IMR-90 (cell line): ENCODE measurements around the gene PALM2AKAP2. TPM values are rescaled to one million over a fixed set of nuclear protein-coding genes. Genes with fewer than 3 reads are reported as not detected.

ENCODE experiments used
- ATAC-seq: fragments of 200-7000 bp; cut with Tn5 transposase; 2 replicates; pipeline ENCODE4 v1.9.1; 2020; ENCODE audit warnings: low read depth, mild to moderate bottlenecking, moderate library complexity
- BruUV-seq: library from RNA; stranded (reverse); fragments of 400-500 nt; replicated peaks from 2 replicates; lab custom pipeline; 2021; lab: Mats Ljungman, UMichigan
- CTCF ChIA-PET: fragments of 300-600 bp; formaldehyde crosslinking; extraction: SDS; loops from one replicate; lab custom pipeline; 2021; ENCODE audit warnings: antibody characterized with exemption; lab: Yijun Ruan, JAX
- POLR2A ChIA-PET: fragments of 300-600 bp; sonication (Branson Sonifier 250); formaldehyde crosslinking; loops from one replicate; lab custom pipeline; 2022; ENCODE audit warnings: antibody characterized with exemption; ENCODE audit not compliant: unreplicated experiment; lab: Charles Lee
- DNase-seq: peaks from one replicate; pipeline ENCODE4 v3.0.0; 2013
- H2AFZ ChIP-seq: replicated peaks from 2 replicates; pipeline ENCODE3; 2013; ENCODE audit warnings: low read length, mild to moderate bottlenecking; ENCODE audit not compliant: poor library complexity
- H2AK5ac ChIP-seq: 2 replicates; pipeline ENCODE4 v1.6.1; 2013; ENCODE audit warnings: low read depth, low read length, inconsistent platforms
- H2AK9ac ChIP-seq: replicated peaks from 2 replicates; pipeline ENCODE3; 2013; ENCODE audit warnings: mild to moderate bottlenecking, low read depth, low read length, moderate library complexity; ENCODE audit not compliant: poor library complexity
- H2BK120ac ChIP-seq: 2 replicates; pipeline ENCODE4 v1.6.1; 2013; ENCODE audit warnings: low read depth, low read length, inconsistent platforms
- H2BK15ac ChIP-seq: 3 replicates; pipeline ENCODE4 v1.6.1; 2013; ENCODE audit warnings: low read depth, low read length, inconsistent platforms
- H2BK20ac ChIP-seq: 2 replicates; pipeline ENCODE4 v1.6.1; 2013; ENCODE audit warnings: low read depth, mild to moderate bottlenecking, inconsistent platforms, low read length, moderate library complexity
- H2BK5ac ChIP-seq: 2 replicates; pipeline ENCODE4 v1.6.1; 2013; ENCODE audit warnings: mild to moderate bottlenecking, low read depth, low read length, inconsistent platforms; ENCODE audit not compliant: poor library complexity, severe bottlenecking
- H3K14ac ChIP-seq: replicated peaks from 2 replicates; pipeline ENCODE4 v1.6.1; 2013; ENCODE audit warnings: low read depth, low read length, inconsistent platforms
- H3K18ac ChIP-seq: 2 replicates; pipeline ENCODE4 v1.6.1; 2013; ENCODE audit warnings: low read depth, low read length, control low read depth
- H3K23ac ChIP-seq: 2 replicates; pipeline ENCODE4 v1.6.1; 2013; ENCODE audit warnings: low read depth, low read length, inconsistent platforms
- H3K27ac ChIP-seq: 2 replicates; pipeline ENCODE4 v1.5.1; 2013; ENCODE audit warnings: mild to moderate bottlenecking, control low read depth, low read length; ENCODE audit not compliant: insufficient read depth
- H3K27me3 ChIP-seq: 2 replicates; pipeline ENCODE4 v1.6.1; 2013; ENCODE audit warnings: low read length; ENCODE audit not compliant: control insufficient read depth, insufficient read depth
- H3K36me3 ChIP-seq: 2 replicates; pipeline ENCODE4 v1.6.1; 2013; ENCODE audit warnings: low read length, mixed read lengths; ENCODE audit not compliant: control insufficient read depth, insufficient read depth
- H3K4ac ChIP-seq: 2 replicates; pipeline ENCODE4 v1.6.1; 2013; ENCODE audit warnings: low read depth, low read length, inconsistent platforms
- H3K4me1 ChIP-seq: 2 replicates; pipeline ENCODE4 v1.6.1; 2013; ENCODE audit warnings: low read length, mixed read lengths; ENCODE audit not compliant: control insufficient read depth, insufficient read depth
- H3K4me2 ChIP-seq: 2 replicates; pipeline ENCODE4 v1.6.1; 2013; ENCODE audit warnings: low read depth, mild to moderate bottlenecking, control low read depth, low read length, moderate library complexity
- H3K4me3 ChIP-seq: 2 replicates; pipeline ENCODE4 v1.5.1; 2013; ENCODE audit warnings: low read depth, mild to moderate bottlenecking, control low read depth, low read length, moderate library complexity; ENCODE audit not compliant: insufficient read depth
- H3K56ac ChIP-seq: 2 replicates; pipeline ENCODE4 v1.6.1; 2013; ENCODE audit warnings: low read length, inconsistent platforms; ENCODE audit not compliant: insufficient read depth; ENCODE audit errors: extremely low read depth
- H3K79me1 ChIP-seq, 2 experiments: 2 replicates each; pipeline ENCODE4 v1.6.1; 2013; ENCODE audit warnings: low read length in 2 of 2, inconsistent platforms in 1 of 2, low read depth in 1 of 2
- H3K9ac ChIP-seq: 2 replicates; pipeline ENCODE4 v1.6.1; 2013; ENCODE audit warnings: low read depth, low read length, control low read depth
- H3K9me1 ChIP-seq: 2 replicates; pipeline ENCODE4 v1.6.1; 2013; ENCODE audit warnings: low read length, inconsistent platforms; ENCODE audit not compliant: insufficient read depth
- H3K9me3 ChIP-seq: 2 replicates; pipeline ENCODE4 v1.6.1; 2013; ENCODE audit warnings: low read length; ENCODE audit not compliant: control insufficient read depth, insufficient read depth
- H4K20me1 ChIP-seq: 2 replicates; pipeline ENCODE4 v1.6.1; 2013; ENCODE audit warnings: low read length, inconsistent platforms; ENCODE audit not compliant: insufficient read depth
- H4K5ac ChIP-seq: 2 replicates; pipeline ENCODE4 v1.6.1; 2013; ENCODE audit warnings: mild to moderate bottlenecking, low read depth, low read length, control low read depth
- H4K8ac ChIP-seq, 2 experiments: 2 replicates each; pipeline ENCODE4 v1.6.1; 2013; ENCODE audit warnings: low read depth in 2 of 2, low read length in 2 of 2, control low read depth in 1 of 2, inconsistent platforms in 1 of 2
- H4K91ac ChIP-seq: 2 replicates; pipeline ENCODE4 v1.6.1; 2013; ENCODE audit warnings: low read depth, low read length, inconsistent platforms; ENCODE audit not compliant: insufficient read depth
- BHLHE40 ChIP-seq: fragments of 150-350 bp; IDR thresholded peaks from 2 replicates; pipeline ENCODE4 v1.6.1; 2016; ENCODE audit warnings: mild to moderate bottlenecking, low read depth, low read length
- CEBPB ChIP-seq: IDR thresholded peaks from 2 replicates; pipeline ENCODE4 v1.6.1; 2012; ENCODE audit warnings: low read depth, low read length, improper control_type of control experiment
- CHD1 ChIP-seq: IDR thresholded peaks from 2 replicates; pipeline ENCODE4 v1.6.1; 2012; ENCODE audit warnings: low read depth, low read length, improper control_type of control experiment
- FOS ChIP-seq: fragments of 150-350 bp; IDR thresholded peaks from 2 replicates; pipeline ENCODE4 v1.6.1; 2016; ENCODE audit warnings: low read depth, low read length
- MAFK ChIP-seq: IDR thresholded peaks from 2 replicates; pipeline ENCODE4 v1.6.1; 2012; ENCODE audit warnings: low read depth, low read length, improper control_type of control experiment
- MAZ ChIP-seq: IDR thresholded peaks from 2 replicates; pipeline ENCODE4 v1.6.1; 2012; ENCODE audit warnings: low read depth, mild to moderate bottlenecking, low read length, improper control_type of control experiment, moderate library complexity, borderline replicate concordance
- MXI1 ChIP-seq: IDR thresholded peaks from 2 replicates; pipeline ENCODE4 v1.6.1; 2012; ENCODE audit warnings: low read depth, mild to moderate bottlenecking, low read length, moderate library complexity, borderline replicate concordance
- NFE2L2 ChIP-seq: fragments of 150-350 bp; IDR thresholded peaks from 2 replicates; pipeline ENCODE4 v1.6.1; 2016; ENCODE audit warnings: low read depth, mild to moderate bottlenecking, low read length
- POLR2A ChIP-seq: IDR thresholded peaks from 2 replicates; pipeline ENCODE4 v1.6.1; 2012; ENCODE audit warnings: mild to moderate bottlenecking, low read depth, low read length
- RAD21 ChIP-seq: IDR thresholded peaks from 2 replicates; pipeline ENCODE4 v1.6.1; 2012; ENCODE audit warnings: low read length, improper control_type of control experiment
- RCOR1 ChIP-seq: IDR thresholded peaks from 2 replicates; pipeline ENCODE4 v1.6.1; 2012; ENCODE audit warnings: mild to moderate bottlenecking, low read length, improper control_type of control experiment; ENCODE audit not compliant: insufficient replicate concordance
- RFX5 ChIP-seq: IDR thresholded peaks from 2 replicates; pipeline ENCODE4 v1.8.0; 2012; ENCODE audit warnings: low read depth, mild to moderate bottlenecking, low read length, moderate library complexity
- SMC3 ChIP-seq: fragments of 150-350 bp; IDR thresholded peaks from 2 replicates; pipeline ENCODE4 v1.6.1; 2016; ENCODE audit warnings: low read depth, mild to moderate bottlenecking, antibody characterized with exemption, low read length, moderate library complexity
- WGBS, 2 experiments: methylation state at CpG; one replicate each; pipeline versions ENCODE4 v1.1.5 to v1.1.7; 2013; ENCODE audit warnings: missing lambda C conversion rate in 2 of 2; ENCODE audit not compliant: insufficient read length in 1 of 2; ENCODE audit errors: extremely low coverage in 2 of 2; 5-methylcytosine and 5-hydroxymethylcytosine counted together
- dilution Hi-C: fragments of 300-500 bp; cut with HindIII; formaldehyde crosslinking; loops from one replicate; pipeline ENCODE4 v1.14.3; 2018; ENCODE audit warnings: low sequenced_read_pairs; ENCODE audit not compliant: unreplicated experiment
- in situ Hi-C: fragments of 300-500 bp; cut with MboI; formaldehyde crosslinking; loops from 3 replicates; pipeline ENCODE4 v1.14.3; 2019; ENCODE audit warnings: low sequenced_read_pairs, inconsistent platforms, mixed read lengths
- intact Hi-C: fragments of 100-400 bp; cut with micrococcal nuclease; formaldehyde crosslinking; loops from 2 replicates; pipeline ENCODE4 v1.10.0; 2022
- polyA plus RNA-seq, 3 experiments: library from polyadenylated mRNA; depleted of rRNA; stranded (reverse); fragments of >200 nt; gene quantifications; 2 replicates each; pipeline ENCODE4 v1.2.3, GENCODE V29; 2012; ENCODE audit warnings: low replicate concordance in 1 of 3
- total RNA-seq: library from RNA; depleted of rRNA; stranded (reverse); fragments of >200 nt; gene quantifications from 2 replicates; pipeline ENCODE4 v1.2.3, GENCODE V29; 2012
- TF ChIP-seq, protein P1 (sequence below): conservative IDR thresholded peaks from 2 replicates; pipeline ENCODE4 v1.5.1; 2012; ENCODE audit warnings: mild to moderate bottlenecking, low read depth, low read length, improper control_type of control experiment
- TF ChIP-seq, protein P2 (sequence below): fragments of 150-350 bp; IDR thresholded peaks from 2 replicates; pipeline ENCODE4 v1.6.1; 2017; ENCODE audit warnings: mild to moderate bottlenecking, antibody characterized with exemption, low read length, low read depth
- TF ChIP-seq, protein P3 (sequence below): fragments of 150-350 bp; IDR thresholded peaks from 2 replicates; pipeline ENCODE4 v1.6.1; 2016; ENCODE audit warnings: low read depth, mild to moderate bottlenecking, low read length, moderate library complexity, borderline replicate concordance

PALM2AKAP2 gene
- total and polyA plus RNA-seq, 2 of the 4 experiments (the other 2 are of a cell fraction), result 3.2 to 14.2 TPM

- Histone ChIP-seq H2BK120ac (0 out of 2 replicates have a peak overlapping the region, but pooled peaks have one; percentile 20), H2BK15ac (no peak overlapping the region), H2BK5ac (peak overlapping the region; percentile 65), H3K27me3 (no peaks in the 10 kb centered on the region), H3K27ac (no peak overlapping the region), H3K4ac (no peak overlapping the region), H2AK5ac (no peak overlapping the region), H4K20me1 (peaks cover 3% of the 10 kb centered on the region; the same call in 1 of the 2 replicates), H3K4me2 (peak overlapping the region; percentile 39; the same call in 1 of the 2 replicates), H3K23ac (no peak overlapping the region), H4K8ac (no peak overlapping the region), H3K18ac (no peak overlapping the region), H3K79me1 (peaks cover 34 to 73% of the 10 kb centered on the region in 2 experiments; a peak in 3 of 4 replicates), H3K14ac (no peak overlapping the region), H2AK9ac (no peak overlapping the region), H4K91ac (no peak overlapping the region), H3K56ac (no peak overlapping the region), H3K4me1 (peaks cover 19% of the 10 kb centered on the region), H3K9me1 (peaks cover 27% of the 10 kb centered on the region), H3K9ac (no peak overlapping the region), H2AFZ (no peak overlapping the region), H2BK20ac (no peak overlapping the region; the same call in 1 of the 2 replicates), H4K5ac (no peak overlapping the region), H3K4me3 (no peak overlapping the region), H3K36me3 (no peaks in the 10 kb centered on the region), H3K9me3 (no peaks in the 10 kb centered on the region)
- DNase-seq (peak; percentile 94), ATAC-seq (peak; percentile 99)
- dilution Hi-C loops, result no loop called here
- intact Hi-C loops, result no loop called here
- TF ChIP-seq BHLHE40, result 0 out of 2 replicates have a peak, but pooled peaks have one; percentile 19
- no peak for TF ChIP-seq POLR2A
- TF ChIP-seq, protein P1, sequence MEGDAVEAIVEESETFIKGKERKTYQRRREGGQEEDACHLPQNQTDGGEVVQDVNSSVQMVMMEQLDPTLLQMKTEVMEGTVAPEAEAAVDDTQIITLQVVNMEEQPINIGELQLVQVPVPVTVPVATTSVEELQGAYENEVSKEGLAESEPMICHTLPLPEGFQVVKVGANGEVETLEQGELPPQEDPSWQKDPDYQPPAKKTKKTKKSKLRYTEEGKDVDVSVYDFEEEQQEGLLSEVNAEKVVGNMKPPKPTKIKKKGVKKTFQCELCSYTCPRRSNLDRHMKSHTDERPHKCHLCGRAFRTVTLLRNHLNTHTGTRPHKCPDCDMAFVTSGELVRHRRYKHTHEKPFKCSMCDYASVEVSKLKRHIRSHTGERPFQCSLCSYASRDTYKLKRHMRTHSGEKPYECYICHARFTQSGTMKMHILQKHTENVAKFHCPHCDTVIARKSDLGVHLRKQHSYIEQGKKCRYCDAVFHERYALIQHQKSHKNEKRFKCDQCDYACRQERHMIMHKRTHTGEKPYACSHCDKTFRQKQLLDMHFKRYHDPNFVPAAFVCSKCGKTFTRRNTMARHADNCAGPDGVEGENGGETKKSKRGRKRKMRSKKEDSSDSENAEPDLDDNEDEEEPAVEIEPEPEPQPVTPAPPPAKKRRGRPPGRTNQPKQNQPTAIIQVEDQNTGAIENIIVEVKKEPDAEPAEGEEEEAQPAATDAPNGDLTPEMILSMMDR, result no peak
- no peak for TF ChIP-seq SMC3
- peak; percentile 96 for TF ChIP-seq CEBPB
- no peak for TF ChIP-seq MAFK
- TF ChIP-seq, protein P2, sequence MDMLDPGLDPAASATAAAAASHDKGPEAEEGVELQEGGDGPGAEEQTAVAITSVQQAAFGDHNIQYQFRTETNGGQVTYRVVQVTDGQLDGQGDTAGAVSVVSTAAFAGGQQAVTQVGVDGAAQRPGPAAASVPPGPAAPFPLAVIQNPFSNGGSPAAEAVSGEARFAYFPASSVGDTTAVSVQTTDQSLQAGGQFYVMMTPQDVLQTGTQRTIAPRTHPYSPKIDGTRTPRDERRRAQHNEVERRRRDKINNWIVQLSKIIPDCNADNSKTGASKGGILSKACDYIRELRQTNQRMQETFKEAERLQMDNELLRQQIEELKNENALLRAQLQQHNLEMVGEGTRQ, result no peak
- no peak for TF ChIP-seq MAZ
- TF ChIP-seq, protein P3, sequence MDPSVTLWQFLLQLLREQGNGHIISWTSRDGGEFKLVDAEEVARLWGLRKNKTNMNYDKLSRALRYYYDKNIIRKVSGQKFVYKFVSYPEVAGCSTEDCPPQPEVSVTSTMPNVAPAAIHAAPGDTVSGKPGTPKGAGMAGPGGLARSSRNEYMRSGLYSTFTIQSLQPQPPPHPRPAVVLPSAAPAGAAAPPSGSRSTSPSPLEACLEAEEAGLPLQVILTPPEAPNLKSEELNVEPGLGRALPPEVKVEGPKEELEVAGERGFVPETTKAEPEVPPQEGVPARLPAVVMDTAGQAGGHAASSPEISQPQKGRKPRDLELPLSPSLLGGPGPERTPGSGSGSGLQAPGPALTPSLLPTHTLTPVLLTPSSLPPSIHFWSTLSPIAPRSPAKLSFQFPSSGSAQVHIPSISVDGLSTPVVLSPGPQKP, result no peak
- TF ChIP-seq RCOR1, result peak; percentile 60
- no peak for TF ChIP-seq MXI1
- TF ChIP-seq FOS, result peak; percentile 95
- no peak for TF ChIP-seq NFE2L2
- TF ChIP-seq RFX5, result no peak
- TF ChIP-seq CHD1, result no peak
- TF ChIP-seq RAD21, result no peak
- ChIA-PET CTCF (no interaction called here), POLR2A (no interaction called here)
- in situ Hi-C loops, result no loop called here
- BruUV-seq, result no TSS peak
- WGBS, 2 experiments, result no CpG with 5 or more reads among the region's 1 CpG
Measured at GRCh38 chr9:109792951-109793546, 13.1 kb downstream of the PALM2AKAP2 start.
